Subcutaneous adipose tissue (tissue), 4 donors: ENCODE measurements around the gene FHOD3. TPM values are rescaled to one million over a fixed set of nuclear protein-coding genes. Genes with fewer than 3 reads are reported as not detected.

Source experiments
- total RNA-seq, 4 donors: library from RNA; depleted of rRNA; stranded (reverse); fragments of >200 nt; gene quantifications; one replicate each; pipeline ENCODE4 v1.1.0, GENCODE V29; 2016
- TF ChIP-seq, protein P1 (sequence below): fragments of 450-650 bp; IDR thresholded peaks from one replicate; pipeline ENCODE4 v1.5.1; 2016; ENCODE audit warnings: low read depth, mild to moderate bottlenecking, control low read depth, antibody characterized with exemption, moderate library complexity

FHOD3 gene
- total RNA-seq, 4 donors from 2014 or later, result 1.5 to 5.4 (median 3.3) TPM

DNA sequence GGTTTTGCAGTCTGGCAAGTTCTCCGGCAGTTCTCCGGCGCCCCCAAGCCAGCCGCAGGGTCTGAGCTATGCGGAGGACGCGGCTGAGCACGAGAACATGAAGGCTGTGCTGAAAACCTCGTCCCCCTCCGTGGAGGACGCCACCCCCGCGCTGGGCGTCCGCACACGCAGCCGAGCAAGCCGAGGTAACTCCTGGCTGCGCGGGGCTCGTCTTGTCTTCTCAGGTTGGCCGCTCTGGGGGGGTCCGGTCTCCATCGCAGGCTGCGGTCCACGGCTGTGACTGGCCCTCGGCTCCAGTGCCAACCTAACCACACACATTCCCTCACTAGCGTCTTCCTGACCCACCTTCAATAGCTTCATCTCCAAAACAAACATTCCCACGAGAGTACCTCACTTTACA lies 463.1 kb downstream of the FHOD3 start:
- TF ChIP-seq, protein P1, sequence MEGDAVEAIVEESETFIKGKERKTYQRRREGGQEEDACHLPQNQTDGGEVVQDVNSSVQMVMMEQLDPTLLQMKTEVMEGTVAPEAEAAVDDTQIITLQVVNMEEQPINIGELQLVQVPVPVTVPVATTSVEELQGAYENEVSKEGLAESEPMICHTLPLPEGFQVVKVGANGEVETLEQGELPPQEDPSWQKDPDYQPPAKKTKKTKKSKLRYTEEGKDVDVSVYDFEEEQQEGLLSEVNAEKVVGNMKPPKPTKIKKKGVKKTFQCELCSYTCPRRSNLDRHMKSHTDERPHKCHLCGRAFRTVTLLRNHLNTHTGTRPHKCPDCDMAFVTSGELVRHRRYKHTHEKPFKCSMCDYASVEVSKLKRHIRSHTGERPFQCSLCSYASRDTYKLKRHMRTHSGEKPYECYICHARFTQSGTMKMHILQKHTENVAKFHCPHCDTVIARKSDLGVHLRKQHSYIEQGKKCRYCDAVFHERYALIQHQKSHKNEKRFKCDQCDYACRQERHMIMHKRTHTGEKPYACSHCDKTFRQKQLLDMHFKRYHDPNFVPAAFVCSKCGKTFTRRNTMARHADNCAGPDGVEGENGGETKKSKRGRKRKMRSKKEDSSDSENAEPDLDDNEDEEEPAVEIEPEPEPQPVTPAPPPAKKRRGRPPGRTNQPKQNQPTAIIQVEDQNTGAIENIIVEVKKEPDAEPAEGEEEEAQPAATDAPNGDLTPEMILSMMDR, result no peak

DNA sequence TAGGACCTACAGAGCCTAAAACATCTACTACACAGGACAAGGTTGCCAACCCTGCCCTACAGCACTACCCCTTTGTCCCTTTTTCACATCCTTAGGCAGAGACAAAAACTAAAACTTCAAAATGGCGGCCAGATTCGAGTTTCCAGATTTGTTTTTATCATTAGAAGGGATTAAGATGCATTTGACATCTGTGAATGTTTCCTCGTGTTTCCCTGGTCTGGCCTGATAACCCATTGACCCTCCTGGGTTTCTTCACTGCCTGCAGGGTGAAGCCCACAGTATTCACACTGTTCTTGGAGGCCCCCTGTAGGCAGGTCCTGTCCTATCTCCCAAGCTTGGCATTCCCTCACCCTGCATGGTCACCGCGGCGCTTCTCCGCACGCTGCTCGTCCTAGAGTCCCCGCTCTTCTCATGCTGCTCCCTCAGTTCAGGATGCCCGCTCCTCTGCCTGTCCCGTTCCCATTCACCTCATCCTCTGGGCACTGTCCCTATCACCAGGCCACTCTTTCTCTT lies 463.7 kb downstream of the FHOD3 start:
- TF ChIP-seq, protein P1, result no peak

DNA sequence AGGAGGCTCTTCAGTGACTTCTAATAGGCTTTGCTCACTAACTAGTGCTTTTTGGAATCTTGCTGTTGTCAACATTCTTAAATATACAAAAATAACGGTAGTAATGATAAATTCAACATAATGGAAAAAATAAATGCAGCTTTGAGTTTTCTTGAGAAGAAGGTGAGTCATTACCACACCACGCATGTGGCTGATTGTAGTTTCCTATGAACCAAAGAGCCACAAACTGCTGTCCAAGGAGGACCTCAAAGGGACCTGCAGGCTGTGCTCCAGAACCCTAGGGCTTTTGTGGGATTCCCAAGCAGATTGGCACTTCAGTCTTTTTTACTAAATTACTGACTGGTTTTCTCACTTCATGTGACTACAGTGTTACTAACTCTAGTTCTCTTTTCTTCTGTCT lies 464.6 kb downstream of the FHOD3 start:
- TF ChIP-seq, protein P1, result no peak

- TF ChIP-seq, protein P1, result no peak
These were observed 469.3 kb downstream of the FHOD3 start for GRCh38 chr18:36766836-36767235.

DNA sequence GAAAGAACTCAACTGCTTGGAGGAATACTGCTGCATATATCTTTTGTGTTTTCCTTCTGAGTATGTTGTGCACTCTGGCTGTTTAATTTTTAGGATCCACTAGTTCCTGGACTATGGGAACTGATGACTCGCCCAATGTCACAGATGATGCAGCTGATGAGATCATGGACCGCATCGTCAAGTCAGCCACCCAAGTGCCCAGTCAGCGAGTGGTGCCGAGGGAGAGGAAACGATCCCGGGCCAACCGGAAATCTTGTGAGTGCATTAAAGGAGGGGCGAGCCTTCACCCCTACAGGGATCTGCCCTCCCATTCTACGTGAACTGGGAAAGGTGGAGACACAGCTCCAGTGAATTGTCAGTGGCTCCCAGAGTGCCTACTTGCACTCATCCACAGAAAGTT lies 471.7 kb downstream of the FHOD3 start:
- TF ChIP-seq, protein P1, result no peak

DNA sequence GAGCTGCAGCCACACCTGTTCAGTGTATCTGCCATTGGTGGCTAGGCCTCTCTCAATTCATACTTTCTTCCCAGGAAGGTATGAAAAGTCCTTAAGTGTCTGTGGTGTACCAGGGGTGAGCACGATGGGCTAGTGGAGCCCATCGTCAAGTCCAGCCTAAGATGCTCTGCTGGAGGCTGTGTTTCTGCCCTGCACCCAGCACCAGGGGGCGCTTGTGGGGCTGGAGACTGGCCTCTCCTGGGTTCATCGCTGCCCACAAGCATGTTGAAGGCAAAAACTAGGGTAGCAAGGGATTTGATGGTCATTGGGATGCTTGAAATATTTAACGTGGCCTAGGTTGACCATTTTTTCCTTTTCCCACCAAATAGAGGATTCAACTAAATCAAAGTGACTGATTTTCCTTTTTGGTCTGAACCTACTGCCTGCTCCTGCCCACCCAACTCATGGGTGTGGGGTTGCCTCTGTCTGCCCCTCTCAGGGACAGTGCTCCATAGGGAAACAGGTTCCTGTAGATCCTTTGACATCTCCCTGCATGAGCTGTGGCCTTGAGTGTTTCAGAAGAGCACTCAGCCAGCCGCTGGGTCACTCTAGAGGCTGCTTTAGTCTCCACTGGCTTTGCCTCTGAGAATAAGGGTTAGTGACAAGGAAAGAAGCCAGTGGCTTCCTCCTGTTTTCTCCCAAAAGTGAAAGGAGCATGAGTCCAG lies 472.2 kb downstream of the FHOD3 start:
- TF ChIP-seq, protein P1, result no peak

GRCh38 chr18:36770315-36770946 lies 472.9 kb downstream of the FHOD3 start:
- TF ChIP-seq, protein P1, result no peak
